Activated CD4-positive, alpha-beta T cell treated with anti-CD3 and anti-CD28 coated beads, Interleukin-2, Interleukin-4, amounts not matched to agents 100 ng/mL and 50 ng/mL, durations not matched to agents 16 hours and 8 hours (primary cell): Measurements from ENCODE around the gene TEAD3.
"Not testable (repeated sequence)": the region's sequence is repeated elsewhere in the genome, so short reads cannot be mapped to it uniquely, and the experiment has no call there.

Experiments used
- DNase-seq: peaks from one replicate; pipeline ENCODE4 v3.0.0-alpha.2; 2020; ENCODE audit warnings: low spot score

TEAD3 gene

GRCh38 chr6:35451354-35452182 is 45.3 kb downstream of the TEAD3 start:
- no peak for DNase-seq

- peak; percentile 85 for DNase-seq
Observed at GRCh38 chr6:35449287-35449881, 47.5 kb downstream of the TEAD3 start.

GRCh38 chr6:35448191-35448590 is 48.7 kb downstream of the TEAD3 start:
- DNase-seq, result no peak

- DNase-seq, result peak; percentile 23
Observed at GRCh38 chr6:35445691-35446090, 51.2 kb downstream of the TEAD3 start.

- DNase-seq, result no peak
Observed at GRCh38 chr6:35443341-35444030, 53.4 kb downstream of the TEAD3 start.

- no peak for DNase-seq
Observed at GRCh38 chr6:35442693-35443092, 54.2 kb downstream of the TEAD3 start.

- no peak for DNase-seq
Observed at GRCh38 chr6:35441642-35442041, 55.2 kb downstream of the TEAD3 start.

- DNase-seq, result no peak
Observed at GRCh38 chr6:35441205-35441604, 55.7 kb downstream of the TEAD3 start.

- no peak for DNase-seq
Observed at GRCh38 chr6:35439308-35439707, 57.6 kb downstream of the TEAD3 start.

GRCh38 chr6:35438378-35439065 is 58.4 kb downstream of the TEAD3 start:
- not testable (repeated sequence) for DNase-seq

GRCh38 chr6:35436071-35436857 is 60.6 kb downstream of the TEAD3 start:
- DNase-seq, result no peak

- no peak for DNase-seq
Observed at GRCh38 chr6:35435074-35435837, 61.6 kb downstream of the TEAD3 start.

GRCh38 chr6:35432702-35433101 is 64.2 kb downstream of the TEAD3 start:
- not testable (repeated sequence) for DNase-seq

GRCh38 chr6:35432291-35432690 is 64.6 kb downstream of the TEAD3 start:
- DNase-seq, result no peak

GRCh38 chr6:35429463-35429862 is 67.4 kb downstream of the TEAD3 start:
- DNase-seq, result no peak

- no peak for DNase-seq
Observed at GRCh38 chr6:35428421-35429149, 68.3 kb downstream of the TEAD3 start.

GRCh38 chr6:35427851-35428321 is 69.0 kb downstream of the TEAD3 start:
- no peak for DNase-seq

GRCh38 chr6:35427435-35427834 is 69.4 kb downstream of the TEAD3 start:
- DNase-seq, result no peak

GRCh38 chr6:35426074-35426473 is 70.8 kb downstream of the TEAD3 start:
- DNase-seq, result no peak

GRCh38 chr6:35425284-35425683 is 71.6 kb downstream of the TEAD3 start:
- DNase-seq, result no peak
